Stimulated activated CD8-positive, alpha-beta memory T cell treated with anti-CD3 and anti-CD28 coated beads, Interleukin-7, amount 100 ng/mL, for 4 hours (primary cell): Measurements from ENCODE around the gene C6orf58.

ENCODE experiments used
- DNase-seq, 2 donors: peaks; one replicate each; pipeline ENCODE4 v3.0.0-alpha.2; 2020; ENCODE audit warnings: low read depth in 2 of 2

Gene C6orf58

GRCh38 chr6:127576874-127577273 is at the start of gene C6orf58:
TSS of gene C6orf58 (plus strand) at chr6:127577174. CDS start at chr6:127577186, 12 bp downstream.
- no peak for DNase-seq

GRCh38 chr6:127533011-127533410 is 44.0 kb upstream of the C6orf58 start:
- DNase-seq: no peak

DNA sequence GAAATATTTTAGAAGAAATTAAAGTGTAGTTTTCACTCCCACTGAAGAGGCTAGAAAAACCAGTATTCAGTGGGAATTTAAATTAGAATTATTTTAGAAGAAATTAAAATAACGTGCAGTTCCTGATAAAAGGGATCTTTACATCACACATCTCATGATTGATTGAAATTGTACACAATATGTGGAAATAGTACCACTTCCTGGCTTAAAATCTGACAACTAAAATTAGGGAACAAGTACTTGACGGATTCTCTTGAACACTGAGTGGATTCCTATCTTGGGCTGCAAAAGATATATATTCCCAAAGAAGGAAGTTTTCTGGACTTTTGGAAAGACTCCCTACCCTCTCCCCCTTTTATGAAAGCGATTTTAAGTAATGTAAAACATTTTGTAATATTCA is 43.2 kb upstream of the C6orf58 start:
- no peak for DNase-seq

DNA sequence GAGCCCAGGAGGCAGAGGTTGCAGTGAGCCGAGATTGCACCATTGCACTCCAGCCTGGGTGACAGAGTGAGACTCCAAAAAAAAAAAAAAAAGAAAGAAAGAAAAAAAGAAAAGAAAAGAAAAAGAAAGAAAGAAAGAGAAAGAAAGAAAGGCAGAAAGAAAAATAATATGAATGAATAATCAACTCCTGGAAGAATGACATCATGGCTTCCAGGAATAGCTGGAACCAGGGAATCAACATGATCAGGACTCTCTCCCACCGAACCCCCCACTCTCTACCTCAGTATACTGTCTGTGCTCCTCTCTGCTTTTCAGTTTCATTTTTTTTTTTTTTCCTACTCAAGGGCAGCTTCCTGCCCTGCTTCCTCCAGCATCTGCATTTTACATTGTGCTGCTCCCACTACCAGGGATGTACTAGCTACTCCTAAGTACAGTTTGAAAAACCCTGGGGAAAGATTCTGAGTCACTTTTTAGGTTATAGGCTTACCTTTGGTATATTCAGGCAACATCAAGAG is 38.2 kb upstream of the C6orf58 start:
- no peak for DNase-seq

DNA sequence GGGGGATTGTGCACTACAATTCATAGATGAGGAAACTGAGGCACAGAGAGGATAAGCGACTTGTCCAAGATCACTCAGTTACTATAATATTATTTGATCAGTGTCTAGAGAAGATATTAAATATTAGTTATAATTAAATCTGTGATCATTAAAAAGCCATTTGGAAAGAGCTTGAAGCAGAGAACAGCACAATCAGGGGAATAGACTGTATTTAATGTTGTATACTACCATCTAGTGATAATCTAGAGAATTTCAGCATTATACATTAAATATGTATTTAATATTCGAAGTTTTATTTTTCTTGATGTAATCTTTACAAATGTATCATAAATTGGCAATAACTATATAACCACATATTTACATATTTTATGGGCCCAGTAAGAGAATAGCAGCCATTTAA is 37.7 kb upstream of the C6orf58 start:
- DNase-seq: no peak

- DNase-seq: no peak
These were observed 29.8 kb upstream of the C6orf58 start for GRCh38 chr6:127547215-127547614.

GRCh38 chr6:127547904-127548649 is 28.9 kb upstream of the C6orf58 start:
- DNase-seq: no peak

DNA sequence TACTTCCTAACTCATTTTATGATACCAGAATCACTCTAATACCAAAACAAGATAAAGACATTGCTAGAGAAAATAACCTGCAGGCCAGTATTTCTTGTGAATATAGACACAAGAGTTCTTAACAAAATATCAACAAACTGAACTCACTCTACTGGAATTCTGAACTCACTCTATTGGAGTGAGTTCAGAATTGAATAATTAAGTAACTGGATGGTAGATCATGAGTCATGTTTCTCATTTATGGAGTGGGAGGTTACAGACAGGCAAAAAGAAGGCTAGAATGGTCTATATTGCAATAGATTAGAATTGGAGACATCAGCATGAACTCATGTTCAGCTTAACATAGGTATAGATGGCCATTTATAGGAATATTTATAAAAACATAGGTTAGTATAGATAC is 26.6 kb upstream of the C6orf58 start:
- DNase-seq: no peak

DNA sequence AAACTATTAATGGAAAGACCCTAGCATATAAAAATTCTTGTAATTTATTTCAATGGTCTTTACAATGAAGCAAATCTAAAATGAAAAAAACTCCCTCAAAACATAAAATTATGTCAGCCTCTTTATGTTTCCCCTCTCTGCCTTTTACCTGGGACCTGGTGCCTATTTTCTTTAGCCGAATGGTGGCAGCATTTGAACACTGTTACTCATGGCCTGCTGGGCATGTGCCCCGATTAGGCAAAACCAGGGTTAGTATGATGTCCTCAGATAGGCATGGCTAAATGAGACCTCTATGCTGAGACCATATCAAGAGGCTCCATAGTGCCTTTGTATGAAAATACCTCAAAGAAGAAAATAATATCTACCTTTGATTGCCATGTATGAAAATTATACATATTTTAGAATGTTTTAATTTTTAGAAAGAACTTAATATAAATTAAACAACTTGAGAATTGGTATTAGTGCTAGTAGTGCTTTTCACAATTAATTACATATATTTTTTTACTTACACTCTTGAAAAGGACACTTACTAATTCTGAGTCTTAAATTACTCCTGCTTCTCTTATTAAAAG is 22.5 kb upstream of the C6orf58 start:
- no peak for DNase-seq

GRCh38 chr6:127561660-127562059 is 15.3 kb upstream of the C6orf58 start:
- no peak for DNase-seq

- no peak for DNase-seq
These were observed 12.2 kb upstream of the C6orf58 start for GRCh38 chr6:127564761-127565160.

DNA sequence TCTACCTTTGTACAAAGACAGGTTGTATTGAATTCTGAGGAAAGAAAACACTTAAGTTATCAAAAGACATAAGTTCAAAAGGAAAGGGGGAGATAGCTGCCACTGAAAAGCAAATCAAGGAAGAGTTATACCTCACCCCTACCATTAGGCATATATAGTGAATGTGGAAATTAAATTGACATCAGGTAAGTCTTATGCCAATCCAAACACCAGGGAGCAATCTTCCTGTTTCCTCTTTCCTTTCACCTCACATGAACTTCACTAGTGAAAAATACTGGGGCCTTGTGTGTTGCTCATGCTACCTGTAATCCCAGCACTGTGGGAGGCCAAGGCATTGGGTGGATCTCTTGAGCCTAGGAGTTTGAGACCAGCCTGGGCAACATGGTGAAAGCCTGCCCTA is 10.9 kb upstream of the C6orf58 start:
- DNase-seq: no peak

- DNase-seq: no peak
These were observed 10.3 kb upstream of the C6orf58 start for GRCh38 chr6:127566651-127567050.

- no peak for DNase-seq
These were observed 9.5 kb upstream of the C6orf58 start for GRCh38 chr6:127567476-127567875.

GRCh38 chr6:127570739-127571389 is 6.1 kb upstream of the C6orf58 start:
- no peak for DNase-seq

DNA sequence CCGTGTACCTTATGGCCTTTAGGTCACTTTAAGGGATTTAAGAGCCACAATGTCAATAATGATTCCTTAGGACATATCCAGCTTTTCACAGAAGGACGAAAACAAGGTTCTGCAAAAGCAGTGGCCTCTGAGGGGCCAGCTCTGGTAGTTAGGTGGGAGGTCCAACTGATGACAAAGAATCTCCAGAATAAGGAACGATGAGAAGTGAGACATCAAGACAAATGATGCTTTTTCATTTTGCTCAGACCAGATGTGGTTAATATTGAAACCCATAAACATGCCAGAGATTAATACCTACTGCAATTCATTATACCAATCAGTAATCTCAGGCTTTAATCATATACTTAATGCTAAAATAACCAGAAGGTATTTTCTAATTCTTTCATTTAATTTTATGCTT is 1.9 kb downstream of the C6orf58 start:
- DNase-seq: no peak

DNA sequence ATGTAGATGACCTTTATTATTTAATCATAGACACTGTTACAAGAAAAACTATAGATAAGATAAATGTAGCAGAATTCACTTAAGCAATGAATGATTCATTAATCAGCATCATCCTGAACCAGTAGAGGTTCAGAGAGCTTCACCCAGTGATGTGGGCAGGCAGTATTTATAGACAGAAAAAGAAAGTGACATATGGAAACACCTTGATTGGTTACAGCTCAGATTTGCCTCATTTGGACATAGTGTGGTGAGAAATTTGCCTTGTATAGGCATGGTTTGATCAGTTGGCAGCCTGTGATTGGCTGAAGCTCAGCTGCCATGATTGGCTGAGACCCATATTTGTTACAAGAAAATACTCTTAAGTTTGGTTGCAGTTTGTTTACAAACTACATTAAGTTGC is 4.6 kb downstream of the C6orf58 start:
- DNase-seq: no peak

DNA sequence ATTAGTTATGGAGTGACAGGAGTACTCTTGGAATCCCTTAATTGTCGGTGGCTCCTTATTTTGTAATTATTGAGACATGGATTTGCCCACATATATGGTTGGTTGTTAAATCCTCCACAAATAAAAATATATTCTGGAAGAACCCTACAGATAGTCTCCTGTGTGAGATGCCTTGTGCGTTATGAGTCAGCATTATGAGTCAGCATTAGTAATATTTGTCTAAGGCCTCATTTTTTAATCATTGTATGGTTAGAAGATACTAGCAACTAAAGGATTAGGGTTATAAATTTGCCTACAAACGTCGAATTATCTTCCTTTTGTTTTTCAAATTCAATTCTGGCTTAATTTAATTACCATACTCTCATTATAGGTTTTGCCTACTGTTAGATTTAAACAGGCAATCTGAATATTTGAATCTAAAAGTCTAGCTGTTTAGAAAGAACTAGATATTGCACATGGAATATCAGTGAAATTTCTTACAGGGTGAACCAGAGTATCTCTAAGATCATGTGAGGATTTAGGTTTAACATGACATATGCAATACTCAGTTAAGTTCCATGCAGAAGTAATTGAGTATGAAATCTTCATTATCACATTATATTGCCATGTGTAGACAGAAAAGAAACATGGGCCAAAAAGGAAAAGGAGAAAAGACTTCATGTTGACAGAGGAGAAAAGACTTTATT is 5.9 kb downstream of the C6orf58 start:
- DNase-seq: no peak

- DNase-seq: no peak
These were observed 8.1 kb downstream of the C6orf58 start for GRCh38 chr6:127585123-127585522.

GRCh38 chr6:127586372-127586771 is 9.4 kb downstream of the C6orf58 start:
- no peak for DNase-seq

GRCh38 chr6:127587875-127588274 is 10.9 kb downstream of the C6orf58 start:
- no peak for DNase-seq

GRCh38 chr6:127589135-127589534 is 12.2 kb downstream of the C6orf58 start:
- no peak for DNase-seq
